Activated CD4-positive, alpha-beta T cell treated with anti-CD3 and anti-CD28 coated beads for 1 hour (primary cell): ENCODE measurements around the gene EMB.
"Not testable (repeated sequence)": the region's sequence is repeated elsewhere in the genome, so short reads cannot be mapped to it uniquely, and the experiment has no call there.

Experiments used
- DNase-seq: peaks from one replicate; pipeline ENCODE4 v3.0.0-alpha.2; 2020

Gene EMB

DNA sequence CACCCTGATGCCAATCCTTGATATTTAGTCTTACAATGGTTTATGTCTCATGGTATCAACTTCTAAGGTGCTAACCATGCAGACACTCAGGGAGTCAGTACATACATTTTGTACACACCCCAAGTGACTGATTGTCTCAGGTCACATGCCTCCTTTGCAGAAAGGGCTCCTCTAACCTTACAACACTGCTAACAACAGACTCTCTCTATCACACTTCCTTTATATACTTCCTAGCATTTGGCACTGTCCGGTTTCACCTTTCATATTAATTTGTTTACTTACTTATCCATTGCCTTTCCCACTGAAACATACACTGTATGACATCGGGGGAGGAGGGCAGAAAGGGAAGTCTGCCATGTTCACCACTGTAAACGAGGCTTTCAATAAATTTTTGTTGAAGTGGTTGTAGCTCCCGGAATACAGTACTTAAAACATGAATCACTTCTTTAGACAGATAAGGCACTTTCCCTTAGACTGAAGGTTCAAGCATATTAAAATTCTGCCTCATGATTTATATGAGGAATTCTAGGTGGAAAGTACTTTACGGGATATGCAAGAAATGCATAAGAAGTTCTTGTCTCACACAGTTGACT lies 20.6 kb downstream of the EMB start:
- DNase-seq = no peak

GRCh38 chr5:50419656-50420055 lies 21.4 kb downstream of the EMB start:
- DNase-seq = not testable (repeated sequence)

GRCh38 chr5:50416637-50417036 lies 24.5 kb downstream of the EMB start:
- not testable (repeated sequence) for DNase-seq

- no peak for DNase-seq
These were observed 25.2 kb downstream of the EMB start for GRCh38 chr5:50415912-50416311.

GRCh38 chr5:50410932-50411331 lies 30.2 kb downstream of the EMB start:
- not testable (repeated sequence) for DNase-seq

- no peak for DNase-seq
These were observed 34.2 kb downstream of the EMB start for GRCh38 chr5:50406877-50407276.

- no peak for DNase-seq
These were observed 39.8 kb downstream of the EMB start for GRCh38 chr5:50401336-50401735.

DNA sequence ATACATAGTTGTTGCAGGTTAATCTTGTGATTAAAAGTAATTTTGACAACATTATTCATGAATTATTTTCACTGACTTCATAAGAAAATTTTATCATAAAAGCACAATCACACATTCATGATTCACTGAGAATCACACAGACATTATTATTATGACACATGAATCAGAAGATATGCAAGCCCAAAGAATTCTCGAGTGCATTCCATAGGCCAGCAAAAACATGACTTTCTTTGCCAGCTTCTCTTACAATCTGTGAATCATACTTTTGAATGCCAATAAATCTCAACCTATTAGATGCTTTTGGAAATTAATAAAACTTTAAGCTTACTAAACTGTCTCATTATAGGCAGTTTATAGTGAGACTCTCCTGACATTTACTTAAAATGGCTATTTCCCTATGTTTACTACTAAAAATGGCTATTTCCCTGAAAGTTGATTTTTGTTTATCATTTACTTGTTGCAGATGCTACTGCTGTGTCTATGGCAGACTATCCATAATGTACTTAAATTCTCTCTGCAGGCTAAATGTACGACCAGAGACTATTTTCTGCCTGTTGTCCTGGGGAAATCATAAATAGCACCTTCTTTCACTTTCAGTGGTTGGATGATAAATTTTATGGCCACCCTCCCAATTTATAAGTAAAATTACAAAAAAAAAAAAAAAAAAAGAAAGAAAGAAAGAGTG lies 47.0 kb downstream of the EMB start:
- DNase-seq = not testable (repeated sequence)

GRCh38 chr5:50392289-50392688 lies 48.8 kb downstream of the EMB start:
- DNase-seq = not testable (repeated sequence)

DNA sequence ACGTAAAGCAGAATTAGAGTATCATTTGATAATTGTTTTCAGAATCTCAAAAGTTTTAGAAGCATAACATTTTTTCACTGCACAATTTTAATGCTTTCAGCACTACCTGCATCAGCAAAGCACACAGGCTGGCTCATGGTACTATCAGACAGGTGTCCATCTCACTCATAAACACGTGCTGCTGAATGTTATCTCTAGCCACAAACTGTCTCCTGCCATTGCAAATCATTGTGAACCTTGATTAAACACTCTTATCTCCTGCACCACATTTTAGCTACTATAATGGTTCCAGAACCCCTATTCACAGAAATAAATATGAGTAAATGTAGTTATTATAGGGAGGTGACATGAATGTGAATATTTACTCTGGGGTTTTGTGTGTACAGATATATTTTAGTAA lies 56.7 kb downstream of the EMB start:
- not testable (repeated sequence) for DNase-seq

GRCh38 chr5:50376696-50377095 lies 64.4 kb downstream of the EMB start:
- not testable (repeated sequence) for DNase-seq

GRCh38 chr5:50369287-50370033 lies 71.6 kb downstream of the EMB start:
- not testable (repeated sequence) for DNase-seq

DNA sequence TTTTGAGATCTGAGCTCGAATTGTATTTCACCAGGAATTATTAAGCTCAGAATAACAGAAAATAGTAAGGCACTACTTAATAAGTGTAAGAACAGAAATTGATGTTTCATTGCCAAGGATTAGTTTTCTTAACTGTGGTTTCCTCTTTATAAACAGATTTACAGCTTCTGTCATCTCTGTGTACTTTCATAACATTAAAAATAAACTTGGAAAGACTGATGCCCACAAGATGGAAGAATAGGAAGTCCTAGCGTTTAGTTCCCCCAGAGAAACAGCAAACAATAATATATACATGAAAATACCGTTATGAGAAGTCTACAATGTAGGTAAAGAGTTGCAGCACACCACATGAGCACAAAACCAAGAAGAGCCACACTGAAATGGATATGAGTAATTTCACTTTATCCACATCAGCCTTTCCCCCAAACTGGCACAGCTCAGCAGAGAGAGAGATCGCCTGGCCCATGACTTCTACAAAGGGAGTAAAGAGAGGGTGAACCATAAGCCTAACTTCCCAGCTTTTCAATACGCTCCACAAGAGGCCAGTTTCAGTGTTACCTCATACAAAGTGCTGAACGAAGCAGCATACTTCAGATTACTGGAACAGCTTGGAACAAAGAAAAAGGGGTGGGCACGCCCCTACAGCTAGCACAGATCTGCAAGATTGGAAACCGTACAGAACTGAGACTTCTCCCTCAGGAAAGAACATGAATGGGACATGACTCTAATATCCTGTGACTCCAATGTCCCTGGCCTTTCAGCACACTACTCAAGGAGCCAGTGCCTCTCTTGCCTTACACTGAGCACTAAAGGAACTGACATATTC lies 75.4 kb downstream of the EMB start:
- DNase-seq = no peak

DNA sequence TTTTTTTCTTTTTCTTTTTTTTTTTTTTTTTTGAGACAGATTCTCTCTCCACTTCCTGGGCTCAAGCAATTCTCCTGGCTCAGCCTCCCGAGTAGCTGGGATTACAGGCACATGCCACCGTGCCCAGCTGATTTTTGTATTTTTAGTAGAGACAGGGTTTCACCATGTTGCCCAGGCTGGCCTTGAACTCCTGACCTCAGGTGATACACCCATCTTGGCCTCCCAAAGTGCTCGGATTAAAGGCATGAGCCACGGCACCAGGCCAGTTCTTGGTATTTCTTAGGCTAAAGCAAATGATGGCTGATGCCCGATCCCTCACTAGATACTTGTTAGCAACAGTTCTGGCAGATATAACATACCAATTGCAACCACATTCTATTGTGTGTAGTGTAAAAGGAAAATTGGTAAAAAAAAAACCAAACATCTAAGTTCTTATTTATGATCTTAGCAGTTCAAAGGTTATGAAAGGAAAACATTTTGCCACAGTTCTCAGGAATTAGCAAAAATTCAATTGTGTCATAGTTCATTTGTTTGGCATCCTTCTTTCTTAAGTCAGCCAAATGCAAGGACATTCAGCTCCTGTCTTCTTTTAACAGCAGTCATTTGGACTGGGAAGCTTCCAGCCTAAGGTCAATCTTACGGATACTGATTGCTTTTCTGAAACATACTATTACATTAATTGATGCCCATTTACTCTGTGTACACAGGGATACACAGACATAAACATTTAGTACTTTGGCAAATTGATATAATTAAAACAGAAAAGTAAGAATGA lies 76.4 kb downstream of the EMB start:
- DNase-seq = not testable (repeated sequence)

DNA sequence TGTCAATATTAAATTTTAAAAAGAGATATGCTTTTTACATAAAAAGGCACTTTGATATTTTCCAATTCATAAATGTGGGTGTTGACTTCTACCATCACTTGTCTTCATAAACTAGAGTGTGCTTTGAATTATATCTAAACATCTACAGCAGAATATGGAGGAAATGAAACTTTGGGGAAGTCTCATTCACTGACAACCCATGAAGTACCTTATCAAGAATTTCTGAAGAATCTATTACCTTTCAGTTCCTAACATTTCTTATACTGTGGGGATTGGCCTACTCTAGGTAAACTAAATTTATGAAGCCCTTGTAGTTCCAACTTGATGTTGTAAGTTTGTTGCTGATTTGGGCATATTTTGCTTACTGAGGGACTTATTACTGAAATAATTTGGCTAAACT lies 81.9 kb downstream of the EMB start:
- DNase-seq = no peak

GRCh38 chr5:50352382-50352781 lies 88.7 kb downstream of the EMB start:
- DNase-seq = no peak
